ENCODE data around the gene STYK1.

DNA sequence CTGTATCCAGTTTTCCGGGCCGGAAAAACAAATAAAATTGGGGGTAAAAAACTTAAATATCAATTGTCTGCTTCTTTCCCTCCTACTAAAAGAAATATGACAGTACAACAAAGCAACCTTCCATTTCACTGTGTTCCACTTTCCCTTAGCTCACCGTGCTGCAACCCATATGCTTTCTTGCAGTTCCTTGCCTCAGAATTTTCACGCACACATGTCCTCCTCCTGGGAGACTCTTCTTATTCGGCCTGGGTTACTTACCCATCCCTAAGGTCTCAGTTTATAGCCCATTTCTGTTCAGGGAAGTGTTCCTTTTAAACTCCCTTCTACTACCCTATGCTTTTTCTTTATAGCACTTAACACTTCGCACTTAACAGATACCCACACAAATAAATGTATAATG lies 56.0 kb downstream of the STYK1 start:
- TF ChIP-seq, protein P1, sequence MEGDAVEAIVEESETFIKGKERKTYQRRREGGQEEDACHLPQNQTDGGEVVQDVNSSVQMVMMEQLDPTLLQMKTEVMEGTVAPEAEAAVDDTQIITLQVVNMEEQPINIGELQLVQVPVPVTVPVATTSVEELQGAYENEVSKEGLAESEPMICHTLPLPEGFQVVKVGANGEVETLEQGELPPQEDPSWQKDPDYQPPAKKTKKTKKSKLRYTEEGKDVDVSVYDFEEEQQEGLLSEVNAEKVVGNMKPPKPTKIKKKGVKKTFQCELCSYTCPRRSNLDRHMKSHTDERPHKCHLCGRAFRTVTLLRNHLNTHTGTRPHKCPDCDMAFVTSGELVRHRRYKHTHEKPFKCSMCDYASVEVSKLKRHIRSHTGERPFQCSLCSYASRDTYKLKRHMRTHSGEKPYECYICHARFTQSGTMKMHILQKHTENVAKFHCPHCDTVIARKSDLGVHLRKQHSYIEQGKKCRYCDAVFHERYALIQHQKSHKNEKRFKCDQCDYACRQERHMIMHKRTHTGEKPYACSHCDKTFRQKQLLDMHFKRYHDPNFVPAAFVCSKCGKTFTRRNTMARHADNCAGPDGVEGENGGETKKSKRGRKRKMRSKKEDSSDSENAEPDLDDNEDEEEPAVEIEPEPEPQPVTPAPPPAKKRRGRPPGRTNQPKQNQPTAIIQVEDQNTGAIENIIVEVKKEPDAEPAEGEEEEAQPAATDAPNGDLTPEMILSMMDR (IDR thresholded peaks at IDR 0.05) = no peak
- TF ChIP-seq EP300 (IDR thresholded peaks at IDR 0.05) = no peak
- TF ChIP-seq POLR2A (IDR thresholded peaks at IDR 0.05) = no peak
- TF ChIP-seq POLR2AphosphoS5 (IDR thresholded peaks at IDR 0.05) = no peak
